ENCODE measurements around the gene DSE.

The DSE gene

DNA sequence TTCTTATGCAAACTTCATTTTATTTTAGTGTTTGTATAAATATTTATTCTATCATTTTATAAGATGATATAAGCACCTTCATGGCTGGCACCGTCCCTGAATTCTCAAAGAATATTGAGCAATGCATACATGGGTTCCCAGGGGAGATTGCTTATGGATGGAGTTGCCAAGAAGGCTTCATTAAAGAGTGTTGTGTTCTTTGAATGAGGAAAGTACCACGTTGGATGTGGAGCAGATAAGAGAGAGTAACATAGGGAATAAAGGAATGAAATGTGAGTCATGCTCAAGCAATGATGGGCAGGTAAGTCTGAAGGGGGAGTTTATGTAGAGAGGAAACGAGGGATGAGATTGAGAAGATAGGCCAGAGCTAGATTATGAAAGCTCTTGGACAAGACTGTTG, 10.3 kb downstream of the DSE start:
- H3K27ac ChIP-seq, result no peak overlapping the region
- TF ChIP-seq, protein P1, sequence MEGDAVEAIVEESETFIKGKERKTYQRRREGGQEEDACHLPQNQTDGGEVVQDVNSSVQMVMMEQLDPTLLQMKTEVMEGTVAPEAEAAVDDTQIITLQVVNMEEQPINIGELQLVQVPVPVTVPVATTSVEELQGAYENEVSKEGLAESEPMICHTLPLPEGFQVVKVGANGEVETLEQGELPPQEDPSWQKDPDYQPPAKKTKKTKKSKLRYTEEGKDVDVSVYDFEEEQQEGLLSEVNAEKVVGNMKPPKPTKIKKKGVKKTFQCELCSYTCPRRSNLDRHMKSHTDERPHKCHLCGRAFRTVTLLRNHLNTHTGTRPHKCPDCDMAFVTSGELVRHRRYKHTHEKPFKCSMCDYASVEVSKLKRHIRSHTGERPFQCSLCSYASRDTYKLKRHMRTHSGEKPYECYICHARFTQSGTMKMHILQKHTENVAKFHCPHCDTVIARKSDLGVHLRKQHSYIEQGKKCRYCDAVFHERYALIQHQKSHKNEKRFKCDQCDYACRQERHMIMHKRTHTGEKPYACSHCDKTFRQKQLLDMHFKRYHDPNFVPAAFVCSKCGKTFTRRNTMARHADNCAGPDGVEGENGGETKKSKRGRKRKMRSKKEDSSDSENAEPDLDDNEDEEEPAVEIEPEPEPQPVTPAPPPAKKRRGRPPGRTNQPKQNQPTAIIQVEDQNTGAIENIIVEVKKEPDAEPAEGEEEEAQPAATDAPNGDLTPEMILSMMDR (conservative IDR thresholded peaks at IDR 0.05), result no peak

DNA sequence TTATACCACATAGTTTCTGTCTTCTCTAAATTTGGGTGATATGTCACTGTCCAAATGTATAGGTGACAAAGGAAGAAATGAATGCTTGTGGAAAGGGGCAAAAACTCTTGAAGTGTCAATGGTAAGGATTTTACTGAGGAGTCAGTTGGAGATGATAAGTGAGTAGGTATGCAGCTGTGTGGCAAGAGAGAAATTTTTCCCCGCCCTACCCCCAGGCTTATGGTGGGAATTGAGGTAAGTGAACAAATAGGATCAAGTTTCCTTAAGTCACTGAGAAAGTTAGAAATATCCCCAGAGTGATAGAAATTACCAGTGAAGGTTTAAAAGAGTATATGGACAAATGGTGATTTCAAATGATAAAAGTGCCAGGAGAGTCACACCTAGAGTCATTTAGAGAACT, 11.8 kb downstream of the DSE start:
- TF ChIP-seq, protein P1 (conservative IDR thresholded peaks at IDR 0.05), result no peak
- no peak overlapping the region for H3K27ac ChIP-seq

DNA sequence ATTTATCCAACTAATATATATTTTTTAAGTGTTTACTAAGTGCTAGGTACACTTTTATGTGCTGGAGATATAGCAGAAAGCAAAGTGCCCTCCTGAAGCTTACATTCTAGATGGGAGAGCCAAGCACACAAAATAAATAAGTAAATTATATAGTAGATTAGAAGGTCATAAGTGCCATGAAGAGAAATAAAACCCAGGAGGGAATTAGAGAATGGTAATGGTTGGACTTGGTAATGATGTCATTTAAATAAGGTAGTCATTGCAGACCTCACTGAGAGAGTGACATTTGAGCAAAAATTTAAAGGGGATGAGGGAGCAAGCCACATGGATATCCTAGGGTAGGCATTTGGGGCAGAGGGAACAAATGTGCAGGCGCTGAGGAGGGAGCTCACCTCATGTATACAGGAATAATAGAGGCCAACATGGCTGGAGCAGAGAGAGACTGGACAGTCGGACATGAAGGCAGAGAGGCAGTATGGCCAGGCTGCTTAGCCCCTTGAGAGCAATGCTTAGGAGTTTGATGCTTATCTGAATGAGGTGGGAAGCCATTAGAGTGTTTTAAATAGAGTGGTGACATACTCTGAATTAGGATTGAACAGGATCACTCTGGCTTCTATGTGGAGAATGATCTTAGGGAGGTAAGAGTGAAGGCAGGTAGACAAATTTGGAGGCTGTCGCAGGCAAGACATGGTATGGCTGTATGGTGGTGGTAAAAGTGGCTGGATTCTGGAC, 14.1 kb downstream of the DSE start:
- H3K27ac ChIP-seq, result no peak overlapping the region
- TF ChIP-seq, protein P1 (conservative IDR thresholded peaks at IDR 0.05), result no peak

DNA sequence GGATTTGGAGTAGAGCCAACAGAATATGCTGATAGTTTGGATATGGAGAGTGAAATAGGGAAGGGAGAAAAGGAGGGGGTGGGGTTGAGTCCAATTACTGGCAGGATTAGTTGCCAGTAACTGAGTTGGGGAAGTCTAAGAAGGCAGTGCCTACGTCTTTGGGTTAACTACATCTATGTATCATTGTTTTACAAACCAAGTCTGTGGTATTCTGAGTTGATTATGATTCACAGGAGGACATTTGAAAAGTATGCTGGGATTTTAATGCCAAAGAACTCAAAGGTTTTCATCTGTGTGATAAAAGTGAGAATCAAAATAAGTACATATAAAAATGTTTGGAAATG, 14.7 kb downstream of the DSE start:
- TF ChIP-seq, protein P1 (conservative IDR thresholded peaks at IDR 0.05), result no peak
- no peak overlapping the region for H3K27ac ChIP-seq

DNA sequence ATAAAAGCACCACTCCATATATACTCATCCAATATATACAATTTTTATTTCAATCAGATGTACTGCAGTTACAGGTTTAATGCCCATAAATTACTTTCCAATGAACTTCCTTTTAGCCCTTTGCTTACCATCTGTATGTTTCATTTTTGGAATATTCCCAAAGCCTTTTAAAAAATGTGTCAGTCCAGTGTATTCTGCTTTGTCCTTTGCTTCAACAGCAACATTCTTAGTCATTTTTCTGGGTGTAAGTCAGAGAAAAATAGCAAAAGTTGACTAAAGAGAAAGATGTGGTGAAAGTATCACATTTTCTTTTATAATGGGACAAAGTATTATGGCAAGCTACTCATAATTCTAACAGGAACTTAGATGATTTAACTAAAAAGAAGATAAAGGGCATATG, 15.2 kb downstream of the DSE start:
- H3K27ac ChIP-seq, result no peak overlapping the region
- TF ChIP-seq, protein P1 (conservative IDR thresholded peaks at IDR 0.05), result no peak

DNA sequence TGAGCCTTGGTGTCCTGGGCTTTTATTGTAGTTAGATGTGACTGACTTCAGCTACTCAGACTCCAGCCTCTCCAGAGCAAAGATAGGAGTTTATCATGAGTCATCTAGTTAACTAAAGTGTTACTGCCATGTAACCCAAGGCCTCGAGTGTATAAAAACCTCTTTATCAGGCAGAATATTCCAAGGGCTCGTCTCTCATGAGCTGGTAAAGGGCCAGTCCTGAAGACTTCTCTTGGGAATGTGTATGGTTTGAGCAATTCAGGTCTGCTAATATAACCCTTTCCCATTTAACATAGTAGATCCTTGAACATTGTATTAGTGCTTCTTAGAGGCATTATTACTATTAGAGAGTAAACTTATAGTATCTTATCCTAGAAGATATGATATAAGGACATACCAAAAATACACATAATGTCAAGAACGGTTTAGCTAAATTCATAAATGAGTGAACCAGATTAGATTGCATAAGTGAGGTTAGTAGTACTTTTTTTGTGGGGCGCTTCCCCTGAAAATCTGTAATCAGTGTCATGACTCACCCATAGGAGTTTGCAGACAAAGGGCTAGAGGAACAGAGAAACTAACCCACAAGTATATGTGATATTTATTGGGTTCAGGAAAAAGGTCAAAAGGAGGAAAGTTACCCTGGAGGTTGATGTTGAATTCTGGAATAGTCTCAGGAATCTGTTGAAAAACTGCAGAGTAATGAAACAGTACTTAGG, 16.0 kb downstream of the DSE start:
- no peak overlapping the region for H3K27ac ChIP-seq
- TF ChIP-seq, protein P1 (conservative IDR thresholded peaks at IDR 0.05), result no peak

DNA sequence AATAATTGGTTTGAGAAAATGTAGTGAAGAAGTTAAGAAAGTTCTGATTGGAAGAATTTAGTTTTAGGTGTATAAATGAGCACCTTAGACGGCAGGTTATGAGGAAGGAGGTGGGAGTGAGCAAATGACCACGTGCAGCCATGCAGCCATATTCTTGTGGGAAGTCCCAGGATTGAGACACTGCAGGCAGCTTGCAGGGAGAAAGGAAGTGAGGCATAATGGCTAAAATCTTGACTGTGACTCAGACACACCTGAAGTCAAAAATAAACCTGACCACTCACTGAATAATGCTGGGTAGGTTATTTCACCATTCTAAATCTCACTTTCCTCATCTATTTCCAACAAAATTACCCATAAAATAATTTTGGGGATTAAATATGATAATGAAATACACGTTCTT, 16.6 kb downstream of the DSE start:
- no peak overlapping the region for H3K27ac ChIP-seq
- TF ChIP-seq, protein P1 (conservative IDR thresholded peaks at IDR 0.05), result no peak

All from VCaP (cell line).